PC-9 (cell line): ENCODE results near the gene SERPINF2. TPM values are rescaled to one million over a fixed set of nuclear protein-coding genes. Genes with fewer than 3 reads are reported as not detected.

Experiments used
- BruUV-seq: library from RNA; stranded (reverse); fragments of 400-500 nt; replicated peaks from 2 replicates; lab custom pipeline; 2021; lab: Mats Ljungman, UMichigan
- CTCF ChIA-PET: fragments of 300-600 bp; sonication (Branson Sonifier 250); formaldehyde crosslinking; loops from one replicate; lab custom pipeline; 2022; ENCODE audit warnings: antibody characterized with exemption; lab: Charles Lee
- POLR2A ChIA-PET: fragments of 300-600 bp; sonication (Branson Sonifier 250); formaldehyde crosslinking; loops from one replicate; lab custom pipeline; 2022; ENCODE audit warnings: antibody characterized with exemption; ENCODE audit not compliant: unreplicated experiment; lab: Charles Lee
- DNase-seq, 2 experiments: peaks; one replicate each; pipeline versions ENCODE4 v3.0.0 to v3.0.0-alpha.2; 2015 to 2022; ENCODE audit warnings: mixed read lengths in 1 of 2
- H2AFZ ChIP-seq: fragments of 200-600 bp; sonication (generic); 2 replicates; pipeline ENCODE4 v1.8.1; 2017; ENCODE audit warnings: antibody characterized with exemption
- H3F3A ChIP-seq: fragments of 200-600 bp; sonication (generic); 2 replicates; pipeline ENCODE4 v1.8.1; 2017; ENCODE audit warnings: antibody characterized with exemption, mild to moderate bottlenecking, low read depth; ENCODE audit not compliant: insufficient read depth
- H3K27ac ChIP-seq: fragments of 200-600 bp; sonication (generic); 2 replicates; pipeline ENCODE4 v1.6.1; 2016; ENCODE audit warnings: mixed run types
- H3K27me3 ChIP-seq: fragments of 200-600 bp; sonication (generic); 2 replicates; pipeline ENCODE4 v1.6.1; 2016; ENCODE audit warnings: low read depth, mixed run types; ENCODE audit not compliant: insufficient read depth
- H3K36me3 ChIP-seq: fragments of 200-600 bp; sonication (generic); 2 replicates; pipeline ENCODE4 v1.6.1; 2016; ENCODE audit warnings: low read depth, mixed run types
- H3K4me1 ChIP-seq: fragments of 200-600 bp; sonication (generic); replicated peaks from 2 replicates; pipeline ENCODE4 v1.6.1; 2016; ENCODE audit warnings: mixed run types; ENCODE audit not compliant: insufficient read depth
- H3K4me2 ChIP-seq: fragments of 200-600 bp; sonication (generic); 2 replicates; pipeline ENCODE4 v1.6.1; 2017; ENCODE audit warnings: mixed run types
- H3K4me3 ChIP-seq: fragments of 200-600 bp; sonication (generic); 2 replicates; pipeline ENCODE4 v1.6.1; 2016; ENCODE audit warnings: mixed run types
- H3K79me2 ChIP-seq: fragments of 200-600 bp; sonication (generic); 2 replicates; pipeline ENCODE4 v1.6.1; 2017; ENCODE audit warnings: low read depth, mixed run types
- H3K9me2 ChIP-seq: fragments of 200-600 bp; sonication (generic); 2 replicates; pipeline ENCODE4 v1.8.1; 2017; ENCODE audit warnings: mild to moderate bottlenecking; ENCODE audit not compliant: insufficient read depth
- H3K9me3 ChIP-seq: fragments of 200-600 bp; sonication (generic); 2 replicates; pipeline ENCODE4 v1.8.1; 2016; ENCODE audit warnings: low read depth; ENCODE audit not compliant: insufficient read depth
- H4K20me1 ChIP-seq: fragments of 200-600 bp; sonication (generic); 2 replicates; pipeline ENCODE4 v1.8.1; 2017; ENCODE audit not compliant: insufficient read depth
- CTCF ChIP-seq: fragments of 200-600 bp; sonication (generic); conservative IDR thresholded peaks from 2 replicates; pipeline ENCODE4 v1.6.1; 2017; ENCODE audit warnings: mixed run types, antibody characterized with exemption, mild to moderate bottlenecking, moderate library complexity
- EZH2 ChIP-seq: fragments of 200-600 bp; sonication (generic); IDR thresholded peaks from 2 replicates; pipeline ENCODE4 v1.8.0; 2017; ENCODE audit warnings: antibody characterized with exemption, low read depth
- intact Hi-C: fragments of 100-400 bp; cut with micrococcal nuclease; formaldehyde crosslinking; loops from one replicate; pipeline ENCODE4 v1.10.0; 2022; ENCODE audit not compliant: unreplicated experiment
- total RNA-seq: library from RNA; stranded (reverse); gene quantifications from 2 replicates; pipeline ENCODE4 v1.2.3, GENCODE V29; 2021

Gene SERPINF2
- total RNA-seq, 1 experiment from 2014 or later = 9.5 TPM

GRCh38 chr17:1774390-1775176 is 31.9 kb downstream of the SERPINF2 start:
- no peaks in the 10 kb centered on the region for H3K79me2 ChIP-seq
- H4K20me1 ChIP-seq = no peaks in the 10 kb centered on the region
- intact Hi-C loops = no loop called here
- no peaks in the 10 kb centered on the region for H3K9me2 ChIP-seq
- POLR2A ChIA-PET = no interaction called here
- H3K27me3 ChIP-seq = no peaks in the 10 kb centered on the region
- H3K27ac ChIP-seq = no peak overlapping the region
- CTCF ChIA-PET = no interaction called here
- no peaks in the 10 kb centered on the region for H3K9me3 ChIP-seq
- no peaks in the 10 kb centered on the region for H3K36me3 ChIP-seq
- TF ChIP-seq CTCF = no peak
- no peak for TF ChIP-seq EZH2
- peaks cover 5% of the 10 kb centered on the region; the same call in 1 of the 2 replicates for H3K4me1 ChIP-seq
- no peak overlapping the region for H3K4me2 ChIP-seq
- no peaks in the 10 kb centered on the region for H3F3A ChIP-seq
- H3K4me3 ChIP-seq = no peak overlapping the region
- DNase-seq = no peak
- H2AFZ ChIP-seq = no peak overlapping the region
- BruUV-seq = no TSS peak

GRCh38 chr17:1776328-1776727 is 33.7 kb downstream of the SERPINF2 start:
- peaks cover 4% of the 10 kb centered on the region; the same call in 1 of the 2 replicates for H3F3A ChIP-seq
- H3K27ac ChIP-seq = no peak overlapping the region
- CTCF ChIA-PET = no interaction called here
- no peaks in the 10 kb centered on the region for H3K9me3 ChIP-seq
- H3K4me2 ChIP-seq = no peak overlapping the region
- no peak overlapping the region for H2AFZ ChIP-seq
- TF ChIP-seq EZH2 = no peak
- TF ChIP-seq CTCF = no peak
- no peaks in the 10 kb centered on the region for H3K4me1 ChIP-seq
- intact Hi-C loops = no loop called here
- no peaks in the 10 kb centered on the region for H3K9me2 ChIP-seq
- H3K79me2 ChIP-seq = no peaks in the 10 kb centered on the region
- no peak for DNase-seq
- H3K36me3 ChIP-seq = no peaks in the 10 kb centered on the region
- H4K20me1 ChIP-seq = no peaks in the 10 kb centered on the region
- BruUV-seq = no TSS peak
- POLR2A ChIA-PET = interaction anchor here (0.7 kb wide), 1 partner anchor 235 kb away, joined by 3 read pairs; no protein-coding TSS in a partner anchor
- no peak overlapping the region for H3K4me3 ChIP-seq
- H3K27me3 ChIP-seq = no peaks in the 10 kb centered on the region

GRCh38 chr17:1776857-1777256 is 34.2 kb downstream of the SERPINF2 start:
- Histone ChIP-seq H3K27ac (no peak overlapping the region), H3K27me3 (no peaks in the 10 kb centered on the region), H3K9me3 (no peaks in the 10 kb centered on the region), H3K79me2 (no peaks in the 10 kb centered on the region), H3K36me3 (no peaks in the 10 kb centered on the region), H3K9me2 (no peaks in the 10 kb centered on the region), H4K20me1 (no peaks in the 10 kb centered on the region), H3F3A (peaks cover 4% of the 10 kb centered on the region; the same call in 1 of the 2 replicates), H3K4me2 (no peak overlapping the region), H3K4me3 (no peak overlapping the region), H3K4me1 (no peaks in the 10 kb centered on the region), H2AFZ (no peak overlapping the region)
- POLR2A ChIA-PET = no interaction called here
- BruUV-seq = no TSS peak
- no peak for TF ChIP-seq EZH2
- no peak for TF ChIP-seq CTCF
- DNase-seq = no peak
- intact Hi-C loops = no loop called here
- CTCF ChIA-PET = no interaction called here
